Testis (tissue), 2 donors: ENCODE data around the gene SERGEF.

ENCODE experiments used
- POLR2A ChIP-seq: fragments of 450-650 bp; IDR thresholded peaks from one replicate; pipeline ENCODE4 v1.6.1; 2017; ENCODE audit warnings: antibody characterized with exemption, mild to moderate bottlenecking, moderate library complexity
- TF ChIP-seq, protein P1 (sequence below), 3 experiments: fragments of 450-650 bp in 2 of 3; fragments of 200-600 bp in 1 of 3; sonication (generic) in 1 of 3; IDR thresholded peaks; one replicate each; pipeline ENCODE4 v1.5.1; 2016 to 2019; ENCODE audit warnings: antibody characterized with exemption in 3 of 3, mild to moderate bottlenecking in 2 of 3, moderate library complexity in 1 of 3

DNA sequence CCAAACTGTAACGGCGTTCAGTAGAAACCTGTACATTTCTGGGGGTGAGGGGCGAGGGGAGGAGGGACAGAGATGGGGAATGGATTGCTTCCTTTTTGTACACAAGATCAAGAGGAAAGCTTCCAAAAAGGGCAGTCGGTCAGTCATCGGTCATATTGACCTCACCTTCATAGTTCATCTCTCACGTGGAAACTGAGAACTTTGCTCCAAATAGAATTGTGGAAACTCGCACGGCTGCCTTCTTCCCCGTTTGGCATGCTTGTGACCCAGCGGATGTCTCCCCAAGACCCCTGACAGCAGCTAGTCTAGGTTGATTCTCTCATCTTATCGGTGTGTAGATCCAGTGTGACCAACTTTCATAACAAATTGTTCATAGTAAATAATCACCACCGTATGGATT, 230.7 kb downstream of the SERGEF start:
- TF ChIP-seq, protein P1, sequence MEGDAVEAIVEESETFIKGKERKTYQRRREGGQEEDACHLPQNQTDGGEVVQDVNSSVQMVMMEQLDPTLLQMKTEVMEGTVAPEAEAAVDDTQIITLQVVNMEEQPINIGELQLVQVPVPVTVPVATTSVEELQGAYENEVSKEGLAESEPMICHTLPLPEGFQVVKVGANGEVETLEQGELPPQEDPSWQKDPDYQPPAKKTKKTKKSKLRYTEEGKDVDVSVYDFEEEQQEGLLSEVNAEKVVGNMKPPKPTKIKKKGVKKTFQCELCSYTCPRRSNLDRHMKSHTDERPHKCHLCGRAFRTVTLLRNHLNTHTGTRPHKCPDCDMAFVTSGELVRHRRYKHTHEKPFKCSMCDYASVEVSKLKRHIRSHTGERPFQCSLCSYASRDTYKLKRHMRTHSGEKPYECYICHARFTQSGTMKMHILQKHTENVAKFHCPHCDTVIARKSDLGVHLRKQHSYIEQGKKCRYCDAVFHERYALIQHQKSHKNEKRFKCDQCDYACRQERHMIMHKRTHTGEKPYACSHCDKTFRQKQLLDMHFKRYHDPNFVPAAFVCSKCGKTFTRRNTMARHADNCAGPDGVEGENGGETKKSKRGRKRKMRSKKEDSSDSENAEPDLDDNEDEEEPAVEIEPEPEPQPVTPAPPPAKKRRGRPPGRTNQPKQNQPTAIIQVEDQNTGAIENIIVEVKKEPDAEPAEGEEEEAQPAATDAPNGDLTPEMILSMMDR (IDR thresholded peaks at IDR 0.05): no peak
- TF ChIP-seq POLR2A: no peak
